Psoas muscle (tissue), 8 donors: ENCODE measurements around the gene TRIP6. TPM values are rescaled to one million over a fixed set of nuclear protein-coding genes. Genes with fewer than 3 reads are reported as not detected.
"Not testable (repeated sequence)": the region's sequence is repeated elsewhere in the genome, so short reads cannot be mapped to it uniquely, and the experiment has no call there.

Experiments used
- ATAC-seq, 4 donors: fragments of 200-7000 bp; cut with Tn5 transposase; one replicate each; pipeline ENCODE4 v1.9.1; 2020; ENCODE audit warnings: moderate library complexity in 3 of 4, mild to moderate bottlenecking in 2 of 4
- DNase-seq, 2 donors: peaks; one replicate each; pipeline ENCODE4 v3.0.0-alpha.2; 2020
- H3K27ac ChIP-seq: fragments of 200-600 bp; one replicate; pipeline ENCODE4 v1.8.0; 2022
- H3K27me3 ChIP-seq, 3 donors: fragments of 200-600 bp in 1 of 3; one replicate each; pipeline versions ENCODE4 v1.6.1 to v1.8.0; 2013 to 2022; ENCODE audit warnings: low read length in 2 of 3, mild to moderate bottlenecking in 2 of 3, moderate library complexity in 1 of 3; ENCODE audit not compliant: insufficient read depth in 3 of 3
- H3K36me3 ChIP-seq, 2 donors: fragments of 200-600 bp in 1 of 2; one replicate each; pipeline versions ENCODE4 v1.6.1 to v1.8.0; 2013 to 2022; ENCODE audit warnings: low read depth in 1 of 2, mild to moderate bottlenecking in 1 of 2, moderate library complexity in 1 of 2; ENCODE audit not compliant: insufficient read depth in 1 of 2
- H3K4me1 ChIP-seq: fragments of 200-600 bp; one replicate; pipeline ENCODE4 v1.8.0; 2022
- H3K4me3 ChIP-seq: fragments of 200-600 bp; one replicate; pipeline ENCODE4 v1.8.0; 2022; ENCODE audit warnings: mild to moderate bottlenecking
- H3K9me3 ChIP-seq: fragments of 200-600 bp; one replicate; pipeline ENCODE4 v1.8.0; 2022
- CTCF ChIP-seq: fragments of 200-600 bp; IDR thresholded peaks from one replicate; pipeline ENCODE4 v1.8.0; 2022; ENCODE audit warnings: antibody characterized with exemption
- WGBS, 3 donors: extraction: QIAGEN DNeasy Blood & Tissue Kit; methylation state at CpG; one replicate each; pipeline versions ENCODE4 v1.1.6 to v1.1.7; 2013; 5-methylcytosine and 5-hydroxymethylcytosine counted together
- intact Hi-C, 2 donors: fragments of 100-400 bp; cut with DNase I; formaldehyde crosslinking; loops; one replicate each; pipeline versions ENCODE4 v1.11.0 to v1.14.2; 2022
- polyA plus RNA-seq, 3 donors: library from polyadenylated mRNA; stranded (reverse); fragments of 200-250 nt; gene quantifications; one replicate each; pipeline ENCODE4 v1.2.3, GENCODE V29; 2013
- total RNA-seq, 4 donors: library from RNA; stranded (reverse); fragmentation: NEBNext Ultra II Directional in 2 of 4; extraction: Animal tissue kit (Norgen Biotek cat#: 25700) in 2 of 4; gene quantifications; one replicate each; pipeline versions ENCODE4 v1.2.1 to v1.2.4, GENCODE V29; 2021 to 2023
- donor health status: healthy with polysubstance abuse.
- donor health status: DM: no; HTN: no; CAD: no; lungs with moderate emphysema.
- donor health status: Bipolar disorder and iron deficiency.
- donor health status: healthy.
- donor health status: DM: yes; HTN: yes; CAD: no.
- donor health status: DM: no; HTN: no; CAD: no.
- donor health status: DM: no; HTN: no; CAD: no.
- donor health status: DM: yes; HTN: yes; CAD: no.

The TRIP6 gene
- total and polyA plus RNA-seq, 7 donors, result 4.3 to 8.8 (median 6.2) TPM

GRCh38 chr7:100901921-100902332 is 34.7 kb downstream of the TRIP6 start:
- TF ChIP-seq CTCF, result no peak
- Histone ChIP-seq H3K27me3 (no peaks in the 10 kb centered on the region), H3K4me3 (no peak overlapping the region), H3K4me1 (no peaks in the 10 kb centered on the region), H3K27ac (no peak overlapping the region), H3K36me3 (no peaks in the 10 kb centered on the region), H3K9me3 (no peaks in the 10 kb centered on the region)
- DNase-seq (no peak), ATAC-seq (no peak)
- intact Hi-C loops, result no loop called here
- 59 to 73% (median 64%) methylated on average over 5 of the region's 5 CpGs for WGBS, 3 donors

GRCh38 chr7:100902638-100903037 is 35.5 kb downstream of the TRIP6 start:
- Histone ChIP-seq H3K27me3 (no peaks in the 10 kb centered on the region), H3K4me1 (no peaks in the 10 kb centered on the region), H3K36me3 (no peaks in the 10 kb centered on the region), H3K27ac (no peak overlapping the region), H3K9me3 (no peaks in the 10 kb centered on the region), H3K4me3 (no peak overlapping the region)
- no peak for TF ChIP-seq CTCF
- intact Hi-C loops, result no loop called here
- ATAC-seq, result no peak
- no peak for DNase-seq
- WGBS, 3 donors, result 78 to 84% (median 81%) methylated on average over 7 of the region's 7 CpGs

GRCh38 chr7:100908512-100908911 is 41.3 kb downstream of the TRIP6 start:
- H3K27ac ChIP-seq, result no peak overlapping the region
- no peak for DNase-seq
- no peaks in the 10 kb centered on the region for H3K27me3 ChIP-seq
- intact Hi-C loops, result no loop called here
- H3K9me3 ChIP-seq, result no peaks in the 10 kb centered on the region
- H3K4me3 ChIP-seq, result no peak overlapping the region
- H3K4me1 ChIP-seq, result no peaks in the 10 kb centered on the region
- TF ChIP-seq CTCF, result no peak
- ATAC-seq, result no peak
- WGBS, 3 donors, result 86 to 95% (median 90%) methylated on average over 5 of the region's 5 CpGs
- no peaks in the 10 kb centered on the region for H3K36me3 ChIP-seq

- ATAC-seq, H3K9me3 ChIP-seq, intact Hi-C loops, H3K36me3 ChIP-seq, H3K27ac ChIP-seq, H3K4me1 ChIP-seq, H3K27me3 ChIP-seq, DNase-seq, H3K4me3 ChIP-seq: not testable (repeated sequence)
- WGBS, 3 donors, result 70 to 80% (median 71%) methylated on average over 6 to 7 of the region's 7 CpGs
These were observed 43.3 kb downstream of the TRIP6 start for GRCh38 chr7:100910443-100910842.

- H3K4me1 ChIP-seq, result no peaks in the 10 kb centered on the region
- DNase-seq (no peak), ATAC-seq (no peak)
- H3K36me3 ChIP-seq, result no peaks in the 10 kb centered on the region
- H3K9me3 ChIP-seq, result no peaks in the 10 kb centered on the region
- WGBS, 3 donors, result 83 to 92% (median 91%) methylated on average over 3 of the region's 3 CpGs
- no peak for TF ChIP-seq CTCF
- no peaks in the 10 kb centered on the region for H3K27me3 ChIP-seq
- intact Hi-C loops, result no loop called here
- H3K4me3 ChIP-seq, result no peak overlapping the region
- H3K27ac ChIP-seq, result no peak overlapping the region
These were observed 44.3 kb downstream of the TRIP6 start for GRCh38 chr7:100911484-100911883.
